OCI-LY3 (cell line): Measurements from ENCODE around the gene CORO6.

Source experiments
- CTCF ChIP-seq: fragments of 200-600, 300-600 bp; sonication (generic); IDR thresholded peaks from 2 replicates; pipeline ENCODE4 v1.5.1; 2014; ENCODE audit warnings: antibody characterized with exemption, low read length, low read depth
- EZH2phosphoT487 ChIP-seq: fragments of 200-600 bp; shearing (Covaris generic); IDR thresholded peaks from 2 replicates; pipeline ENCODE4 v1.6.1; 2018; ENCODE audit warnings: antibody characterized with exemption, mixed run types, low read depth

- TF ChIP-seq CTCF (no peak), EZH2phosphoT487 (no peak)
Observed at GRCh38 chr17:29665481-29665810, 42.7 kb upstream of the CORO6 start.
